ENCODE measurements around the gene UBE2E2.

UBE2E2 gene

GRCh38 chr3:23272820-23273219 is 69.7 kb downstream of the UBE2E2 start:
- no peak for DNase-seq (ENCODE audit: low read depth in 2 of 3, low spot score in 1 of 3)

- no peak for DNase-seq (ENCODE audit: low read depth in 2 of 3, low spot score in 1 of 3)
Measured at GRCh38 chr3:23275061-23275460, 71.9 kb downstream of the UBE2E2 start.

GRCh38 chr3:23275814-23276213 is 72.7 kb downstream of the UBE2E2 start:
- no peak for DNase-seq (ENCODE audit: low read depth in 2 of 3, low spot score in 1 of 3)

- DNase-seq (ENCODE audit: low read depth in 2 of 3, low spot score in 1 of 3) = no peak
Measured at GRCh38 chr3:23276913-23277658, 74.0 kb downstream of the UBE2E2 start.

GRCh38 chr3:23277688-23278087 is 74.6 kb downstream of the UBE2E2 start:
- DNase-seq (ENCODE audit: low read depth in 2 of 3, low spot score in 1 of 3) = no peak

- DNase-seq (ENCODE audit: low read depth in 2 of 3, low spot score in 1 of 3) = no peak
Measured at GRCh38 chr3:23283625-23284024, 80.5 kb downstream of the UBE2E2 start.

- no peak for DNase-seq (ENCODE audit: low read depth in 2 of 3, low spot score in 1 of 3)
Measured at GRCh38 chr3:23288286-23288685, 85.2 kb downstream of the UBE2E2 start.

GRCh38 chr3:23288715-23289114 is 85.6 kb downstream of the UBE2E2 start:
- no peak for DNase-seq (ENCODE audit: low read depth in 2 of 3, low spot score in 1 of 3)

- no peak for DNase-seq (ENCODE audit: low read depth in 2 of 3, low spot score in 1 of 3)
Measured at GRCh38 chr3:23292432-23292831, 89.3 kb downstream of the UBE2E2 start.

GRCh38 chr3:23294770-23295387 is 91.8 kb downstream of the UBE2E2 start:
- DNase-seq (ENCODE audit: low read depth in 2 of 3, low spot score in 1 of 3) = no peak

GRCh38 chr3:23301819-23302218 is 98.7 kb downstream of the UBE2E2 start:
- no peak for DNase-seq (ENCODE audit: low read depth in 2 of 3, low spot score in 1 of 3)

- DNase-seq (ENCODE audit: low read depth in 2 of 3, low spot score in 1 of 3) = no peak
Measured at GRCh38 chr3:23302271-23302670, 99.1 kb downstream of the UBE2E2 start.

GRCh38 chr3:23303601-23304217 is 100.6 kb downstream of the UBE2E2 start:
- no peak for DNase-seq (ENCODE audit: low read depth in 2 of 3, low spot score in 1 of 3)

GRCh38 chr3:23304424-23304823 is 101.3 kb downstream of the UBE2E2 start:
- no peak for DNase-seq (ENCODE audit: low read depth in 2 of 3, low spot score in 1 of 3)

GRCh38 chr3:23308986-23309625 is 106.0 kb downstream of the UBE2E2 start:
- no peak for DNase-seq (ENCODE audit: low read depth in 2 of 3, low spot score in 1 of 3)

- no peak for DNase-seq (ENCODE audit: low read depth in 2 of 3, low spot score in 1 of 3)
Measured at GRCh38 chr3:23312866-23313265, 109.7 kb downstream of the UBE2E2 start.

- no peak for DNase-seq (ENCODE audit: low read depth in 2 of 3, low spot score in 1 of 3)
Measured at GRCh38 chr3:23314981-23315762, 112.0 kb downstream of the UBE2E2 start.

GRCh38 chr3:23316924-23317323 is 113.8 kb downstream of the UBE2E2 start:
- DNase-seq (ENCODE audit: low read depth in 2 of 3, low spot score in 1 of 3) = no peak

- no peak for DNase-seq (ENCODE audit: low read depth in 2 of 3, low spot score in 1 of 3)
Measured at GRCh38 chr3:23319366-23320312, 116.5 kb downstream of the UBE2E2 start.

All from stimulated activated CD4-positive, alpha-beta T cell treated with anti-CD3 and anti-CD28 coated beads, Interleukin-12 subunit alpha, Interleukin-12 subunit beta, amount 100 ng/mL, for 48 hours (primary cell).